Psoas muscle (tissue), 8 donors: ENCODE results near the gene KIAA1755. TPM values are rescaled to one million over a fixed set of nuclear protein-coding genes. Genes with fewer than 3 reads are reported as not detected.
A peak's percentile ranks its signal among the peaks of the same experiment; 100 is the strongest.

Experiments used
- ATAC-seq, 4 donors: fragments of 200-7000 bp; cut with Tn5 transposase; one replicate each; pipeline ENCODE4 v1.9.1; 2020; ENCODE audit warnings: moderate library complexity in 3 of 4, mild to moderate bottlenecking in 2 of 4
- DNase-seq, 2 donors: peaks; one replicate each; pipeline ENCODE4 v3.0.0-alpha.2; 2020
- H3K27ac ChIP-seq: fragments of 200-600 bp; one replicate; pipeline ENCODE4 v1.8.0; 2022
- H3K27me3 ChIP-seq, 3 donors: fragments of 200-600 bp in 1 of 3; one replicate each; pipeline versions ENCODE4 v1.6.1 to v1.8.0; 2013 to 2022; ENCODE audit warnings: low read length in 2 of 3, mild to moderate bottlenecking in 2 of 3, moderate library complexity in 1 of 3; ENCODE audit not compliant: insufficient read depth in 3 of 3
- H3K36me3 ChIP-seq, 2 donors: fragments of 200-600 bp in 1 of 2; one replicate each; pipeline versions ENCODE4 v1.6.1 to v1.8.0; 2013 to 2022; ENCODE audit warnings: low read depth in 1 of 2, mild to moderate bottlenecking in 1 of 2, moderate library complexity in 1 of 2; ENCODE audit not compliant: insufficient read depth in 1 of 2
- H3K4me1 ChIP-seq: fragments of 200-600 bp; one replicate; pipeline ENCODE4 v1.8.0; 2022
- H3K4me3 ChIP-seq: fragments of 200-600 bp; one replicate; pipeline ENCODE4 v1.8.0; 2022; ENCODE audit warnings: mild to moderate bottlenecking
- H3K9me3 ChIP-seq: fragments of 200-600 bp; one replicate; pipeline ENCODE4 v1.8.0; 2022
- CTCF ChIP-seq: fragments of 200-600 bp; IDR thresholded peaks from one replicate; pipeline ENCODE4 v1.8.0; 2022; ENCODE audit warnings: antibody characterized with exemption
- WGBS, 3 donors: extraction: QIAGEN DNeasy Blood & Tissue Kit; methylation state at CpG; one replicate each; pipeline versions ENCODE4 v1.1.6 to v1.1.7; 2013; 5-methylcytosine and 5-hydroxymethylcytosine counted together
- intact Hi-C, 2 donors: fragments of 100-400 bp; cut with DNase I; formaldehyde crosslinking; loops; one replicate each; pipeline versions ENCODE4 v1.11.0 to v1.14.2; 2022
- polyA plus RNA-seq, 3 donors: library from polyadenylated mRNA; stranded (reverse); fragments of 200-250 nt; gene quantifications; one replicate each; pipeline ENCODE4 v1.2.3, GENCODE V29; 2013
- total RNA-seq, 4 donors: library from RNA; stranded (reverse); fragmentation: NEBNext Ultra II Directional in 2 of 4; extraction: Animal tissue kit (Norgen Biotek cat#: 25700) in 2 of 4; gene quantifications; one replicate each; pipeline versions ENCODE4 v1.2.1 to v1.2.4, GENCODE V29; 2021 to 2023
- donor health status: healthy with polysubstance abuse.
- donor health status: DM: no; HTN: no; CAD: no; lungs with moderate emphysema.
- donor health status: Bipolar disorder and iron deficiency.
- donor health status: healthy.
- donor health status: DM: yes; HTN: yes; CAD: no.
- donor health status: DM: no; HTN: no; CAD: no.
- donor health status: DM: no; HTN: no; CAD: no.
- donor health status: DM: yes; HTN: yes; CAD: no.

Gene KIAA1755
- total and polyA plus RNA-seq, 7 donors = 0.16 to 2.4 (median 0.29) TPM

- WGBS, 3 donors = 4 to 7% (median 5%) methylated on average over 13 of the region's 13 CpGs
These were observed 38.3 kb upstream of the KIAA1755 start for GRCh38 chr20:38298768-38299288.

GRCh38 chr20:38297916-38298674, 37.6 kb upstream of the KIAA1755 start:
- Histone ChIP-seq H3K36me3 (no peaks in the 10 kb centered on the region), H3K27ac (peak overlapping the region; percentile 88), H3K27me3 (no peaks in the 10 kb centered on the region), H3K4me1 (peaks cover 5% of the 10 kb centered on the region), H3K4me3 (peak overlapping the region; percentile 39), H3K9me3 (no peaks in the 10 kb centered on the region)
- DNase-seq = no peak
- intact Hi-C loops = no loop called here
- WGBS, 3 donors = 93 to 97% (median 93%) methylated on average over 7 of the region's 7 CpGs
- no peak for ATAC-seq
- no peak for TF ChIP-seq CTCF

More at GRCh38 chr20:38298768-38299288, 38.3 kb upstream of the KIAA1755 start:
- peak; percentile 97 to 99 (median 98) for ATAC-seq
- H3K4me3 ChIP-seq = peak overlapping the region; percentile 39
- no peaks in the 10 kb centered on the region for H3K36me3 ChIP-seq
- H3K27ac ChIP-seq = peak overlapping the region; percentile 88
- peak; percentile 86 to 95 for DNase-seq
- no peaks in the 10 kb centered on the region for H3K27me3 ChIP-seq
- no peak for TF ChIP-seq CTCF
- H3K9me3 ChIP-seq = no peaks in the 10 kb centered on the region
- H3K4me1 ChIP-seq = peaks cover 5% of the 10 kb centered on the region
- intact Hi-C loops = no loop called here

DNA sequence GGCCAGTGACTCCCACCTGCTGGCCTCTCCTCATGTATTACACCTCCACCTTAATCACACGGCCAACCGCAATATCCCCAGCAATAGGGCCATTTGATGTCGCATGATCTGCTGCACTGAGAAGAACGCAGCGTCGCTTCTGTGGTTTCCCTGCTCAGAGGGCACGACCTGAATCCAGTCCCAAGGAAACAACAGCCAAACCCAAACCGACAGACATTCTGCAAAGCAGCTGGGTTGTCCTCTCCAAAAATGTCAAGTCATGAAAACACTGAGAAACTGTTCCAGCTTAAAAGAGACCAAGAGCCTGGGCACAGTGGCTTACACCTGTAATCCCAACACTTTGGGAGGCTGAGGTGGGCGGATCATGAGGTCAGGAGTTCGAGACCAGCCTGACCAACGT, 35.9 kb upstream of the KIAA1755 start:
- H3K4me3 ChIP-seq = no peak overlapping the region
- H3K27ac ChIP-seq = no peak overlapping the region
- no peaks in the 10 kb centered on the region for H3K9me3 ChIP-seq
- H3K4me1 ChIP-seq = peaks cover 5% of the 10 kb centered on the region
- peaks cover 0 to 3% (median 0%) of the 10 kb centered on the region in 3 donors for H3K27me3 ChIP-seq
- intact Hi-C loops = no loop called here
- H3K36me3 ChIP-seq = no peaks in the 10 kb centered on the region
- DNase-seq (no peak), ATAC-seq (no peak)
- no peak for TF ChIP-seq CTCF
- 66 to 82% (median 81%) methylated on average over 11 of the region's 11 CpGs for WGBS, 3 donors

DNA sequence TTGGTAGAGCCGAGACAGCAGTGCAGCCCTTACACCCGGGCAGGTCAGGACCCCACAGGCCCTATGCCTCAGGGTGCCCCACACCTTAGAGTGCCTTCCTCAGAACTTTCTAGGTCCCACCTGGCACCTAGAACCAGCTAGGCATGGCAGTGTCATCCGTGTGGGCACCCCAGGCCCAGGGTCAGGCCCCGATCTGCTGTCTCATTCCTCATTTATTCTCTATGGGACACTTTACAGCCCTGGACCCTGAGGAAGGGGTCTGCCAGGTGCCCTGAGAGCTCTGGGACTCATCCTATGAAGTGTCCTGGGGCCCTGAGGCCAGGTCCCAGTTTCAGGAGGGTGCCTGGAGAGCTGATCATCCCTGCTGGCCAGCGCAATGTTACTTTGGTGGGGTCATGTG, 35.3 kb upstream of the KIAA1755 start:
- no peak for ATAC-seq
- 93 to 96% (median 95%) methylated on average over 5 of the region's 5 CpGs for WGBS, 3 donors
- no peak overlapping the region for H3K27ac ChIP-seq
- no peak for DNase-seq
- H3K27me3 ChIP-seq = peaks cover 0 to 3% (median 0%) of the 10 kb centered on the region in 3 donors
- H3K36me3 ChIP-seq = no peaks in the 10 kb centered on the region
- H3K4me1 ChIP-seq = peaks cover 5% of the 10 kb centered on the region
- no peak for TF ChIP-seq CTCF
- no peaks in the 10 kb centered on the region for H3K9me3 ChIP-seq
- no peak overlapping the region for H3K4me3 ChIP-seq
- intact Hi-C loops = no loop called here
